GM10266 (cell line): ENCODE results near the gene SLC49A3.
"Not testable (repeated sequence)": the region's sequence is repeated elsewhere in the genome, so short reads cannot be mapped to it uniquely, and the experiment has no call there.

Experiments used
- DNase-seq: peaks from one replicate; pipeline ENCODE4 v3.0.0; 2012; ENCODE audit errors: extremely low spot score
- CTCF ChIP-seq: IDR thresholded peaks from 2 replicates; pipeline ENCODE4 v1.5.1; 2012; ENCODE audit warnings: mild to moderate bottlenecking, low read depth; ENCODE audit not compliant: control insufficient read depth, insufficient read depth; ENCODE audit errors: missing control alignments

Gene SLC49A3

DNA sequence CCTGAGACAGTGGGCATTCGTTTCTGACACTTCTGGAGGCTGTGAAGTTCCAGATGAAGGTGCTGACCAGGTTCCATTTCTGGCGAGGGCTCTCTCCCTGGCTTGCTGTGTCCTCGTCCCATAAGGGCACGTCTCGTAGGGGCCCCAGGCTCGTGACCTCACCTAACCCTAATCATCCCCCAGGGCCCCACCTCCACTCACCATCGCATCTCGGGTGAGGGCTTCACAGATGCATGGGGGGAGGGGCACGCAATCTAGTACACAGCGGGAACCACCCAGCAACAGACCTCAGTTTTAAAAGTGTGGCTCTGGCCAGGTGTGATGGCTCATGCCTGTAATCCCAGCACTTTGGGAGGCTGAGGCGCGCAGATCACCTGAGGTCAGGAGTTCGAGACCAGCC is 41.5 kb downstream of the SLC49A3 start:
- no peak for DNase-seq
- no peak for TF ChIP-seq CTCF

GRCh38 chr4:646460-646859 is 42.5 kb downstream of the SLC49A3 start:
- no peak for DNase-seq
- no peak for TF ChIP-seq CTCF

DNA sequence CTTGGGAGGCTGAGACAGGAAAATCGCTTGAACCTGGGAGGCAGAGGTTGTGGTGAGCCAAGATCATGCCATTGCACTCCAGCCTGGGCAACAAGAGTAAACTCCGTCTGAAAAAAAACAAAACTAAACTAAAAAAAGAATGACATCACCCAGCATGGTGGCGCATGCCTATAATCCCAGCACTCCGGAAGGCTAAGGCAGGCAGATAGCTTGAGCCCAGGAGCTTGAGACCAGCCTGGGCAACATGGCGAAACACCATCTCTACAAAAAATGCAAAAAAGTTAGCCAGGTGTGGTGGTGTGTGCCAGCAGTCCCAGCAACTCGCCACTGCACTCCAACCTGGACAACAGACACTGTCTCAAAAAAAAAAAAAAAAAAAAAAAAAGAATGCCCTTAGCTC is 46.6 kb downstream of the SLC49A3 start:
- DNase-seq, result not testable (repeated sequence)

- TF ChIP-seq CTCF, result no peak
- no peak for DNase-seq
Measured at GRCh38 chr4:637536-638280, 51.2 kb downstream of the SLC49A3 start.

DNA sequence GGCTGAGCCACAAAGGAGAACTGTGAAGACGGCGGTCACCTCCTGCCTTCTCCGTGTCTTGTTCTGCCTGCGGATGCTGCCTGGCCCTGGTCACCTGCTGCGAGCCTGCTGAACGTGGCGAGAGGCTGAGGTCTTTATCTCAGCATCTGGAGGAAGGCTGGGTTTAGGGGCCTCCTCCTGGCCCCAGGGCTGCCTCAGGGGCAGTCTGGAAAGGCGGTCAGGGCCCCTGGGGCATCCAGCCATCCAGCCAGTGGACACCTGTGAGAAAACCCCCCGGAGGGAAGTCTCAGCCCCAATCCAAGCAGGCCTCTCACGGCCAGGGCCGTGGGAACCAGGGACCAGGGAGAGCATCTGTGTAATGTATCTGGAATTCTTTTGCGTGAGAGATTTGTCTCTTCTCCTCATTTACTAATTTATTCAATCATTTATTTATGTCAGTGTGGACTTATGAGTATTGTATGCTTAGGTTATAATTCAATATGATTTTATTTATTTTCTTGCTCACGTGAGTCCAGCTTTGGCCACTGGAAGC is 52.3 kb downstream of the SLC49A3 start:
- no peak for DNase-seq
- no peak for TF ChIP-seq CTCF

DNA sequence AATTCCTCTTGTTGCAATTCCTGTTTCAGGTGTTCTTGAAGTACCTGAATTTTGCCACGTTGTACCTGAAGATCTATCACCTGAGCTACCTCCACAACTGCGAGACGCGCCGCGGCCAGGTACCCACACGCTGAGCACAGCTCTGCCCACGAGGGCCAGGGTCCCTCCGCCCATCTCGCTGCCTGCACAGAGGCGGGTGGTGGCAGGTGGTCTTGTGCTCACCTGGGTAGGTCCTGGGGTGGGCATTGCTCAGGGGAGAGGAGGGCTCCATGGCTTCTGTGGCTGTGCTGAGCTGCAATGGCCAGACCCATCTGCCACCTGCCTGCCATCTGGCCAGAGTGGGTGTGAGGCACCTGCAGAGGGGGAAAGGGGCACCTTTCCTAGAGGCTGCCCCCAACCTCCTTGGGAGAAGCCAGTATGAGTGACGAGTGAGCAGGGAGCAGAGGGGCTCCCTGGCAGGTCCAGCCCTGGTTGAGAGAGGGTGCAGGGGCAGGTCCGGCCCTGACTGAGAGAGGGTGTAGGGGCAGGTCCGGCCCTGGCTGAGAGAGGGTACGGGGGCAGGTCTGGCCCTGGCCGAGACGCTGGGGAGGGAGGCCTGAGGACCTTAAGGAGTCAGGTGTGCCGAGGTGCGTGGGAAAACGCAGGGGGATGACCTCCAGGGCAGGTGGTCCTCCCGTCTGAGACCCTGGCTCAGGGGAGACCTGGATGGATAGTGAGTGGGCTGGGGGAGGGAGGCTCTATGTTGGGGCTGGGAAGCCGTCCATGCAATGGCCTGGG is 52.9 kb downstream of the SLC49A3 start:
- no peak for TF ChIP-seq CTCF
- no peak for DNase-seq

DNA sequence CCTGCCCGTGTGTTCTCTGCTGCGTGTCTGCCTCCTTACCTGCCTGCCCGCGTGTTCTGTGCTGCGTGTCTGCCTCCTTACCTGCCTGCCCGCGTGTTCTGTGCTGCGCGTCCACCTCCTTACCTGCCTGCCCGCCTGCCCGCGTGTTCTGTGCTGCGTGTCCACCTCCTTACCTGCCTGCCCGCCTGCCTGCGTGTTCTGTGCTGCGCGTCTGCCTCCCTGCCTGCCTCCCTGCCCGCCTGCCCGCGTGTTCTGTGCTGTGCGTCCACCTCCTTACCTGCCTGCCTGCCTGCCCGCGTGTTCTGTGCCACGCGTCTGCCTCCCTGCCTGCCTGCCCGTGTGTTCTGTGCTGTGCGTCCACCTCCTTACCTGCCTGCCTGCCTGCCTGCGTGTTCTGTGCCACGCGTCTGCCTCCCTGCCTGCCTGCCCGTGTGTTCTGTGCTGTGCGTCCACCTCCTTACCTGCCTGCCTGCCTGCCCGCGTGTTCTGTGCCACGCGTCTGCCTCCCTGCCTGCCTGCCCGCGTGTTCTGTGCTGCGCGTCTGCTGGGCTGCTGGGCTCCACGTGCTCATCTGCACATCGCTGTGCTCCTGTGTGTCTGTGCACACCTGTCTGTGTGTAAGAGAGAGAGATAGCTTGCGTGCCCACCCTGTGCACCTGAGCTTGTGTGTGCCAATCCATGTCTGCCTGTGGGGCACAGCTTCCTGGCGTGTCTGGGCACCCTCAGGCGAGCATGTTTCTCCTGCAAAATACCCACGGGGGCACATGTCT is 53.7 kb downstream of the SLC49A3 start:
- not testable (repeated sequence) for DNase-seq

DNA sequence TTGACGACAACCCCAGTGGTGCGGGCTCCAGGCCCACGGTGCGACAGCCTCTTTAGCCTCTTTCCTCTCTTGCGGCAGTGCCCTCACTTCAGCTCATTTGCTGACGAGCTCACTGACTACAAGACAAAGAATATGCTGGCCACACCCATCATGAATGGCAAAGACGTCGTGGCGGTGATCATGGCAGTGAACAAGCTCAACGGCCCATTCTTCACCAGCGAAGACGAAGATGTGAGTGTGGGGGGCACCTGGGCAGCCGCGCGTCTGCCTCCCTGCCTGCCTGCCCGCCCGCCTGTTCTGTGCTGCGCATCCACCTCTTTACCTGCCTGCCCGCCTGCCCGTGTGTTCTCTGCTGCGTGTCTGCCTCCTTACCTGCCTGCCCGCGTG is 54.4 kb downstream of the SLC49A3 start:
- TF ChIP-seq CTCF, result no peak
- no peak for DNase-seq
